Calu3 (cell line): ENCODE results near the gene PTPRN2. TPM values are rescaled to one million over a fixed set of nuclear protein-coding genes. Genes with fewer than 3 reads are reported as not detected.

Source experiments
- BruUV-seq: library from RNA; stranded (reverse); fragments of 400-500 nt; replicated peaks from 2 replicates; lab custom pipeline; 2021; lab: Mats Ljungman, UMichigan
- CTCF ChIA-PET: fragments of 300-600 bp; sonication (Branson Sonifier 250); formaldehyde crosslinking; loops from one replicate; lab custom pipeline; 2022; ENCODE audit warnings: antibody characterized with exemption; lab: Charles Lee
- DNase-seq: peaks from one replicate; pipeline ENCODE4 v3.0.0; 2022
- H3K27ac Mint-ChIP-seq: one replicate; pipeline ENCODE4 v1.8.0; 2022; ENCODE audit warnings: mixed read lengths; ENCODE audit not compliant: unreplicated experiment
- H3K27me3 Mint-ChIP-seq: one replicate; pipeline ENCODE4 v1.8.0; 2022; ENCODE audit warnings: mixed read lengths; ENCODE audit not compliant: unreplicated experiment
- H3K36me3 Mint-ChIP-seq: one replicate; pipeline ENCODE4 v1.8.0; 2022; ENCODE audit warnings: mild to moderate bottlenecking, moderate library complexity, mixed read lengths; ENCODE audit not compliant: insufficient read depth, unreplicated experiment
- H3K4me1 Mint-ChIP-seq: one replicate; pipeline ENCODE4 v1.8.0; 2022; ENCODE audit warnings: mild to moderate bottlenecking, low read depth, mixed read lengths; ENCODE audit not compliant: unreplicated experiment
- H3K4me3 Mint-ChIP-seq: one replicate; pipeline ENCODE4 v1.8.0; 2022; ENCODE audit warnings: mild to moderate bottlenecking, low read depth, moderate library complexity, mixed read lengths; ENCODE audit not compliant: unreplicated experiment
- H3K9me3 Mint-ChIP-seq: one replicate; pipeline ENCODE4 v1.8.0; 2022; ENCODE audit warnings: low read depth, mixed read lengths; ENCODE audit not compliant: unreplicated experiment
- intact Hi-C: fragments of 100-400 bp; cut with micrococcal nuclease; formaldehyde crosslinking; loops from one replicate; pipeline ENCODE4 v1.10.0; 2022; ENCODE audit not compliant: unreplicated experiment
- total RNA-seq: library from RNA; stranded (reverse); gene quantifications from 2 replicates; pipeline ENCODE4 v1.2.3, GENCODE V29; 2022
- TF ChIP-seq, protein P1 (sequence below): fragments of 200-600 bp; IDR thresholded peaks from one replicate; pipeline ENCODE4 v1.8.0; 2022; ENCODE audit warnings: antibody characterized with exemption; ENCODE audit not compliant: unreplicated experiment

PTPRN2 gene
- total RNA-seq, 1 experiment from 2014 or later = 2.0 TPM

GRCh38 chr7:158239290-158239981, 348.2 kb downstream of the PTPRN2 start:
- peaks cover 28% of the 10 kb centered on the region for H3K9me3 Mint-ChIP-seq
- no peak overlapping the region for H3K4me3 Mint-ChIP-seq
- no peaks in the 10 kb centered on the region for H3K4me1 Mint-ChIP-seq
- CTCF ChIA-PET = no interaction called here
- TF ChIP-seq, protein P1, sequence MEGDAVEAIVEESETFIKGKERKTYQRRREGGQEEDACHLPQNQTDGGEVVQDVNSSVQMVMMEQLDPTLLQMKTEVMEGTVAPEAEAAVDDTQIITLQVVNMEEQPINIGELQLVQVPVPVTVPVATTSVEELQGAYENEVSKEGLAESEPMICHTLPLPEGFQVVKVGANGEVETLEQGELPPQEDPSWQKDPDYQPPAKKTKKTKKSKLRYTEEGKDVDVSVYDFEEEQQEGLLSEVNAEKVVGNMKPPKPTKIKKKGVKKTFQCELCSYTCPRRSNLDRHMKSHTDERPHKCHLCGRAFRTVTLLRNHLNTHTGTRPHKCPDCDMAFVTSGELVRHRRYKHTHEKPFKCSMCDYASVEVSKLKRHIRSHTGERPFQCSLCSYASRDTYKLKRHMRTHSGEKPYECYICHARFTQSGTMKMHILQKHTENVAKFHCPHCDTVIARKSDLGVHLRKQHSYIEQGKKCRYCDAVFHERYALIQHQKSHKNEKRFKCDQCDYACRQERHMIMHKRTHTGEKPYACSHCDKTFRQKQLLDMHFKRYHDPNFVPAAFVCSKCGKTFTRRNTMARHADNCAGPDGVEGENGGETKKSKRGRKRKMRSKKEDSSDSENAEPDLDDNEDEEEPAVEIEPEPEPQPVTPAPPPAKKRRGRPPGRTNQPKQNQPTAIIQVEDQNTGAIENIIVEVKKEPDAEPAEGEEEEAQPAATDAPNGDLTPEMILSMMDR = no peak
- BruUV-seq = no TSS peak
- H3K27me3 Mint-ChIP-seq = no peaks in the 10 kb centered on the region
- no peaks in the 10 kb centered on the region for H3K36me3 Mint-ChIP-seq
- no peak for DNase-seq
- intact Hi-C loops = no loop called here
- H3K27ac Mint-ChIP-seq = no peak overlapping the region

GRCh38 chr7:158238616-158239289, 348.9 kb downstream of the PTPRN2 start:
- H3K27ac Mint-ChIP-seq = no peak overlapping the region
- peaks cover 33% of the 10 kb centered on the region for H3K9me3 Mint-ChIP-seq
- intact Hi-C loops = no loop called here
- no peak for DNase-seq
- TF ChIP-seq, protein P1 = no peak
- H3K27me3 Mint-ChIP-seq = no peaks in the 10 kb centered on the region
- no peaks in the 10 kb centered on the region for H3K36me3 Mint-ChIP-seq
- H3K4me3 Mint-ChIP-seq = no peak overlapping the region
- no TSS peak for BruUV-seq
- CTCF ChIA-PET = no interaction called here
- H3K4me1 Mint-ChIP-seq = no peaks in the 10 kb centered on the region

GRCh38 chr7:158237672-158238335, 349.8 kb downstream of the PTPRN2 start:
- CTCF ChIA-PET = no interaction called here
- no peaks in the 10 kb centered on the region for H3K36me3 Mint-ChIP-seq
- intact Hi-C loops = no loop called here
- H3K27me3 Mint-ChIP-seq = no peaks in the 10 kb centered on the region
- no peak for DNase-seq
- peaks cover 33% of the 10 kb centered on the region for H3K9me3 Mint-ChIP-seq
- H3K4me1 Mint-ChIP-seq = no peaks in the 10 kb centered on the region
- no peak overlapping the region for H3K4me3 Mint-ChIP-seq
- TF ChIP-seq, protein P1 = no peak
- BruUV-seq = no TSS peak
- no peak overlapping the region for H3K27ac Mint-ChIP-seq

DNA sequence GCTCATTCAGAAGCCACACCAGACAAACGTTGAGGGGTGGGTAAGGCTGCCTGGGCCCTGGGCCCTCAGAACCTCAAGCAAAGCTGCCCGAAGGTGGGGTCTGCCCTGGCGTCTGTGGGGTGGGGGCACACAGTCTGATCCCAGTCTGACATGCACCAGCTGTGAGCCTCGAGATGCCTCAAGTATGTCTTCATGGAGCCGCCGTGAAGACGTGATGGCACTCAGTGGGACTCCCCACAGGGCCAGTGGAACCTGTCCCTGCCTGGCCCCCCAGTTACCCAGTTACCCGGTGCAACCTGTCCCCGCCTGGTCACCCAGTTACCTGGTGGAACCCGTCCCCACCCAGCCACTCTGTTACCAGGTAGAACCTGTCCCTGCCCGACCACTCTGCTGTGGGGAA, 351.2 kb downstream of the PTPRN2 start:
- Mint-ChIP-seq H3K4me1 (no peaks in the 10 kb centered on the region), H3K9me3 (peaks cover 37% of the 10 kb centered on the region), H3K27me3 (no peaks in the 10 kb centered on the region), H3K4me3 (no peak overlapping the region), H3K27ac (no peak overlapping the region), H3K36me3 (no peaks in the 10 kb centered on the region)
- intact Hi-C loops = no loop called here
- no peak for DNase-seq
- CTCF ChIA-PET = no interaction called here
- TF ChIP-seq, protein P1 = no peak
- no TSS peak for BruUV-seq
